Hepatocyte (in vitro differentiated cells): ENCODE measurements around the gene FAAH2.

Source experiments
- CTCF ChIP-seq: fragments of 200-600 bp; sonication (generic); IDR thresholded peaks from 2 replicates; pipeline ENCODE4 v1.5.1; 2016; ENCODE audit warnings: antibody characterized with exemption, mild to moderate bottlenecking; ENCODE audit not compliant: poor library complexity
- EZH2 ChIP-seq: fragments of 200-600 bp; sonication (generic); IDR thresholded peaks from 2 replicates; pipeline ENCODE4 v1.6.1; 2016; ENCODE audit warnings: antibody characterized with exemption, mild to moderate bottlenecking, borderline replicate concordance

GRCh38 chrX:57519578-57520118 is 233.1 kb downstream of the FAAH2 start:
- TF ChIP-seq CTCF (no peak), EZH2 (no peak)
